IPS-18c (cell line): ENCODE measurements around the gene VPS16.
A peak's percentile ranks its signal among the peaks of the same experiment; 100 is the strongest.
"Not testable (repeated sequence)": the region's sequence is repeated elsewhere in the genome, so short reads cannot be mapped to it uniquely, and the experiment has no call there.

Source experiments
- H3K4me3 ChIP-seq: 2 replicates; pipeline ENCODE4 v1.7.0; 2013; ENCODE audit warnings: low read depth, mild to moderate bottlenecking, low read length, moderate library complexity; ENCODE audit not compliant: insufficient read depth
- H3K9me3 ChIP-seq: one replicate; pipeline ENCODE4 v1.6.1; 2013; ENCODE audit warnings: mild to moderate bottlenecking, low read length, moderate library complexity; ENCODE audit not compliant: control insufficient read depth, insufficient read depth

Gene VPS16

GRCh38 chr20:2874456-2874855 lies 33.9 kb downstream of the VPS16 start:
- Histone ChIP-seq H3K4me3 (peak overlapping the region; percentile 65; the same call in 1 of the 2 replicates), H3K9me3 (no peaks in the 10 kb centered on the region)

- H3K4me3 ChIP-seq, result no peak overlapping the region
Observed at GRCh38 chr20:2875690-2876203, 35.2 kb downstream of the VPS16 start.

GRCh38 chr20:2878515-2878914 lies 38.0 kb downstream of the VPS16 start:
- Histone ChIP-seq H3K9me3 (no peaks in the 10 kb centered on the region), H3K4me3 (no peak overlapping the region)

More at GRCh38 chr20:2875690-2876203, 35.2 kb downstream of the VPS16 start:
- H3K9me3 ChIP-seq, result no peaks in the 10 kb centered on the region

- Histone ChIP-seq H3K4me3 (no peak overlapping the region), H3K9me3 (no peaks in the 10 kb centered on the region)
Observed at GRCh38 chr20:2879146-2879545, 38.6 kb downstream of the VPS16 start.

DNA sequence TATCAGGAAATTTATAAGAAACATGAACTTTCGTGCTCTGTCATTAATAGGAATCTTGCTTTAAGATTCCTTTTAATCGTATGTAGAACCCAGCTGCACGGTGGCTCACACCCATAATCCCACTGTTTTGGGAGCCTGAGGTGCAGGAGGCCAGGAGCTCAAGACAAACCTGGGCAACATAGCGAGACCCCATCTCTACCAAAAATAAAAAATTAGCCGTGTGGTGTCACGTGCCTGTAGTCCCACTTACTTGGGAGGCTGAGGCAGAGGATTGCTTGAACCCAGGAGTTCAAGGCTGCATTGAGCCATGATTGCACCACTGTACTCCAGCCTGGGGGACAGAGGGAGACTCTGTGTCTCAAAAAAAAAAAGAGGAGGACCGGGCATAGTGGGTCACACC lies 40.1 kb downstream of the VPS16 start:
- Histone ChIP-seq H3K4me3 (no peak overlapping the region), H3K9me3 (no peaks in the 10 kb centered on the region)

- no peaks in the 10 kb centered on the region for H3K9me3 ChIP-seq
- no peak overlapping the region for H3K4me3 ChIP-seq
Observed at GRCh38 chr20:2883726-2884637, 43.4 kb downstream of the VPS16 start.

GRCh38 chr20:2887715-2888114 lies 47.2 kb downstream of the VPS16 start:
- Histone ChIP-seq H3K4me3 (no peak overlapping the region), H3K9me3 (no peaks in the 10 kb centered on the region)

DNA sequence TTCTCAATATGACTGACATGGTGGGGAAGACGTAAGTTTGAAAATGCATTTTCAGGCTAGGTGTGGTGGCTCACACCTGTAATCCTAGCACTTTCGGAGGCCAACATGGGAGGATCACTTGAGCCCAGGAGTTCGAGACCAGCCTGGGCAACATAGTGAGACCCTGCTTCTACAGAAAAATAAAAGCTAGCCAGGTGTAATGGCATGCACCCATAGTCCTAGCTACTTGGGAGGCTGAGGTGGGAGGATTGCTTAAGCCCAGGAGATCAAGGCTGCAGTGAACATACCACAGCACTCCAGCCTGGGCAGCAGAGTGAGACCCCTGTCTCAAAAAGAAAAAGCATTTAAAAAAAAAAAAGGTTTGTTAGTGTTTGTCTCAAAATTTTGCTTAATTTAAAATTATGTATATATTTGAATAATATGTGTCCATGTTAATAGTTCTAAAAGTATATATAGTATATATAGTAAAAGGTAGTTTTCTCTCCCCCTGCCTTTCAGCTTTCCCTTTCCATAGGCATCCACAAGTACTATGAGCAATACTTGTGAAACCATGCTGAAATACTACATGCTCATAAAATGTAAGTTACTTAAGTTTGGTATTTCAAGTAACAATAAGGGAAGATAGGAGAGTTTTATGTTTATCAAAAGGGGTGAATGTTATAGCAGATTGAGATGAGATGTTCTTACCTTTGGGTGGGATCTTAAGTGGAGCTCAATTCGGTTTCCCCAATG lies 47.8 kb downstream of the VPS16 start:
- Histone ChIP-seq H3K4me3 (no peak overlapping the region), H3K9me3 (no peaks in the 10 kb centered on the region)

GRCh38 chr20:2889209-2889608 lies 48.7 kb downstream of the VPS16 start:
- no peaks in the 10 kb centered on the region for H3K9me3 ChIP-seq
- no peak overlapping the region for H3K4me3 ChIP-seq

DNA sequence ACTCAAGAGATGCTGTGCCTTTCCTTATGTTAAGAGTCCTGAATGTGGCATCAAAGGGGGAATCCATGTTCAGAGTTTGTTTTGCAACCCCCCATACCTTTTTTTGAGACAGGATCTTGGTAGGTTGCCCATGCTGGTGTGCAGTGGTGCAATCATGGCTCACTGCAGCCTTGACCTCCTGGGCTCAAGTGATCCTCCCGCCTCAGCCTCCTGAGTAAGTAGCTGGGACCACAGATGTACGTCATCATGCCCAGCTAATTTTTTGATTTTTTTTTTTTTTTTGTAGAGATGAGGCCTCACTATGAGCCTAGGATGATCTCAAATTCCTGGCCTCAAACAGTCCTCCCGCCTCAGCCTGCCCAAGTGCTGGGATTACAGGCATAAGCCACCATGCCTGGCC lies 49.3 kb downstream of the VPS16 start:
- no peaks in the 10 kb centered on the region for H3K9me3 ChIP-seq

DNA sequence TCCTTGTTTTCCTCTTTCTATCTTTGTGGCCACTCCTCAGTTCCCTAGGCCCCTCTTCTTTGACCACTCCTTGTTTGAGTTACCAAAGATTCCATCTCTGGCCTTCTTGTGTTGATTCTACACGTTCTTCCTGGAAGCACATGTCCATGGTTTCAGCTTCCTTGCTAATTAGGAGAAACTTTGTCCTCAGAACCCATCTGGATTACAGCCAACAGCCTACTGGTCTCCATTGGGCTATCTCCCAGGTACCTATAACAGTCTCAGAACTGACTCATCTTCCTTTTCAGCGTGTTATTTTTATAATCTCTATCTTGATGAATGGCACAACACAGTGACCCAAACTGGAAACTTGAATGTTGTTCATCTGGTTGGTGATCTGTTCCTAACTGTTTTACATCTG lies 50.2 kb downstream of the VPS16 start:
- Histone ChIP-seq H3K9me3 (no peaks in the 10 kb centered on the region), H3K4me3 (no peak overlapping the region)

More for the DNA sequence above, 49.3 kb downstream of the VPS16 start:
- H3K4me3 ChIP-seq, result no peak overlapping the region

DNA sequence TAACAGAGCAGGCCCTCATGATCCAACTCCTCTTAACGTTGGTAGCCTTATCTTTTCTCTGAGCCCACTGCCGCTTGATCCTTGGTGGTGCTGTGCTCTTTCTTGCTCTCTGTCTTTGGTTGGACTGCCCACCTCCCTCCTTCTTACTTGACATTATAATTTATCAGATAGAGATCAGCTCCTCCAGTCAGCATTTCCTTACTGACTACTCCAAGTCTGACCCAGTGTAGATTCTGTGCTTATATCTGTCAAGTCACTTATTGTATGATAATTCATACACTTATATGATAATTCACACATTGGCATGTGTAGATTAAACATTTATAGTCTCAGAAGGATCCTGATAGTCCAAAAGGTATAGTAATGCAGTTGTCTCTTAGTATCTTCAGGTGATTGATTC lies 50.8 kb downstream of the VPS16 start:
- Histone ChIP-seq H3K9me3 (no peaks in the 10 kb centered on the region), H3K4me3 (no peak overlapping the region)

GRCh38 chr20:2892376-2892775 lies 51.8 kb downstream of the VPS16 start:
- H3K4me3 ChIP-seq, result no peak overlapping the region
- no peaks in the 10 kb centered on the region for H3K9me3 ChIP-seq

DNA sequence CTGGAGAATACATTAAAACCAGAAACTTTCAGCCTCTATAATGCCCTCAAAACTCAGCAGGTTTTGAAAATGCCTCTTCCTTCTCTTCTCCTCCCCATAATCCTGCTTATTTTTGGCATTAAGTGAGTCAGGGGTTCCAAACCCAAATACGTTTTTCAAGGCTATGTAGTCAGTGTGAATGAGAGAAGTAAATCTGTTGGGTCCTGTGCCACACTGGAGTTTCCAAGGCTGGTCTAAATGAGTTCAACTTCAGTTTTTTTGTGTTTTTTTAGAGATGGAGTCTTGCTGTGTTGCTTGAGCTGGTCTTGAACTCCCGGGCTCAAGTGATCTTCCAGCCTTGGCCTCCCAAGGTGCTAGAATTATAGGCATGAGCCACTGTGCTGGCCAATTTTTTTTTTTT lies 53.7 kb downstream of the VPS16 start:
- Histone ChIP-seq H3K9me3 (no peaks in the 10 kb centered on the region), H3K4me3 (no peak overlapping the region)

- not testable (repeated sequence) for H3K4me3 ChIP-seq, H3K9me3 ChIP-seq
Observed at GRCh38 chr20:2895154-2895553, 54.6 kb downstream of the VPS16 start.

- H3K4me3 ChIP-seq, result no peak overlapping the region
Observed at GRCh38 chr20:2899243-2899642, 58.7 kb downstream of the VPS16 start.

DNA sequence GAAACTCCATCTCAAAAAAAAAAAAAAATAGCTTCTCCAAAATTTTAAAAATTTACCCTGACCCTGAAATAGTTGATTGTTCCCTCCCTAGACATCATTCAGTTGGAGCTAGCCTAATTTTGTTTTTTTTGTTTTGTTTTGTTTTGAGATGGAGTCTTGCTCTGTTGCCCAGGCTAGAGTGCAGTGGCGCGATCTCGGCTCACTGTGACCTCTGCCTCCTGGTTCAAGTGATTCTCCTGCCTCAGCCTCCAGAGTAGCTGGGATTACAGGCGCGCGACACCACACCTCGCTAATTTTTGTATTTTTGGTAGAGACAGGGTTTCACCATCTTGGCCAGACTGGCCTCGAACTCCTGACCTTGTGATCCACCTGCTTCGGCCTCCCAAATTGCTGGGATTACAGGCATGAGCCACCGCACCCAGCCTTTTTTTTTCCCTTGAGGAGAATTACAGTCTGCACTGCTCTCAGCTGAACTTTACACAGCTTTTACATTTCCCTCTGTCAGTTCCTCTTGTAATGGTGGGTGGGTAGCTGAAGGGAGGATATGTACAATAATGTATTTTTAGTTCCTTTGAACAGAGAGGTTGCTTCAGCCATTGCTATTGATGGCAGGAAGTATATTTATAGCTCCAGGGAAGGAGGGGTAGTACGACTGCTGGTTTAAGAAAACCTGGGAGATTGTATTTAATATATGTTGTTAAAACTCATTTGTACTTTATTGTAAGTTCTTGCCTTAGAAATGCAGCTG lies 60.5 kb downstream of the VPS16 start:
- Histone ChIP-seq H3K9me3 (no peaks in the 10 kb centered on the region), H3K4me3 (no peak overlapping the region)

More at GRCh38 chr20:2899243-2899642, 58.7 kb downstream of the VPS16 start:
- H3K9me3 ChIP-seq, result no peaks in the 10 kb centered on the region
